Activated naive CD4-positive, alpha-beta T cell treated with anti-CD3 and anti-CD28 coated beads for 36 hours (primary cell): ENCODE measurements around the gene SRPK2. TPM values are rescaled to one million over a fixed set of nuclear protein-coding genes. Genes with fewer than 3 reads are reported as not detected.
A peak's percentile ranks its signal among the peaks of the same experiment; 100 is the strongest.
"Not testable (repeated sequence)": the region's sequence is repeated elsewhere in the genome, so short reads cannot be mapped to it uniquely, and the experiment has no call there.

ENCODE experiments used
- CTCF ChIA-PET: fragments of 350-600 bp; sonication (Branson Sonifier 250); formaldehyde crosslinking; loops from one replicate; lab custom pipeline; 2021; ENCODE audit warnings: antibody characterized with exemption; lab: Charles Lee
- DNase-seq: peaks from one replicate; pipeline ENCODE4 v3.0.0-alpha.2; 2020
- H3K27ac Mint-ChIP-seq: one replicate; pipeline ENCODE4 v1.8.0; 2021; ENCODE audit warnings: mild to moderate bottlenecking, mixed read lengths
- H3K27me3 Mint-ChIP-seq: one replicate; pipeline ENCODE4 v1.8.0; 2021; ENCODE audit warnings: low read depth, mixed read lengths
- H3K36me3 Mint-ChIP-seq: one replicate; pipeline ENCODE4 v1.8.0; 2021; ENCODE audit warnings: low read depth, mixed read lengths
- H3K4me1 Mint-ChIP-seq: one replicate; pipeline ENCODE4 v1.8.0; 2021; ENCODE audit warnings: low read depth, mixed read lengths
- H3K4me3 Mint-ChIP-seq: one replicate; pipeline ENCODE4 v1.8.0; 2021; ENCODE audit warnings: mild to moderate bottlenecking, moderate library complexity, mixed read lengths
- H3K9me3 Mint-ChIP-seq: one replicate; pipeline ENCODE4 v1.8.0; 2021; ENCODE audit warnings: mixed read lengths
- intact Hi-C: fragments of 100-400 bp; cut with micrococcal nuclease; formaldehyde crosslinking; loops from one replicate; pipeline ENCODE4 v1.15.1; 2023
- total RNA-seq, 2 experiments: library from RNA; stranded (reverse); gene quantifications; one replicate each; pipeline ENCODE4 v1.2.3, GENCODE V29; 2021

The SRPK2 gene
- total RNA-seq, 2 experiments from 2014 or later: 41.1 to 43.3 TPM

DNA sequence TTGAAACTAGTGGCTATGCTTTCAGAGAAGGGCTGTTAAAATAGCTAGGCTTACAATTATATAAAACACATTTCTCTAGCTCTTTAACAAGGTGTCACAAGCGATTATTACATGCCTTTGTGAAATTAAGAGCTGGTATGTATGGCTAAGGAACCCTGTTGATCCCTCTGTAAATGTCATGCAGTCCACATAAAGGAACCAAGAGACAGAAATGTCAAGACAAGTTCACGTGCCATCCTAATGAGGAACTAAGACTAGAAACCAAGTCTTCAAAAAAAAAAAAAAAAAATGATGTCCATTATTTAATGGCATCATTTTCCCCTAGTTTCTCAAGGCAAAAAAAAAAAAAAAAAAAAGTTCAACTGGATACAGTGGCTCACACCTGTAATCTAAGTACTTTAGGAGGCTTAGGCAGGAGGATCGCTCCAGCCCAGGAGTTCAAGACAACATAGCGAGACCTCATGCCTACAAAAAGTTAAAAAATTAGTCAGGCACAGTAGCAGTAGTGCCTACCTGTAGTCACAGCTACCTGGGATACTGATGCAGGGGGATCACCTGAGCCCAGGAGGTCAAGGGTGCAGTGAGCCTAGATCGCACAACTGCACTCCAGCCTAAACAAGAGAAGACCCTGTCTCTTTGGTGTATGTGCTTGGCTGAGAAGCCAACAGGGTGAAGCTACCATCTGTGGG is 63.4 kb downstream of the SRPK2 start:
- Mint-ChIP-seq H3K9me3 (no peaks in the 10 kb centered on the region), H3K27me3 (no peaks in the 10 kb centered on the region), H3K36me3 (peaks cover 10% of the 10 kb centered on the region), H3K4me1 (peaks cover 49% of the 10 kb centered on the region), H3K4me3 (no peak overlapping the region), H3K27ac (no peak overlapping the region)
- intact Hi-C loops: no loop called here
- CTCF ChIA-PET: no interaction called here
- DNase-seq: no peak

- H3K9me3 Mint-ChIP-seq, H3K27me3 Mint-ChIP-seq, H3K4me3 Mint-ChIP-seq, intact Hi-C loops, DNase-seq, CTCF ChIA-PET, H3K36me3 Mint-ChIP-seq, H3K27ac Mint-ChIP-seq: not testable (repeated sequence)
- H3K4me1 Mint-ChIP-seq: peaks cover 56% of the 10 kb centered on the region
Observed at GRCh38 chr7:105324606-105325005, 64.1 kb downstream of the SRPK2 start.

DNA sequence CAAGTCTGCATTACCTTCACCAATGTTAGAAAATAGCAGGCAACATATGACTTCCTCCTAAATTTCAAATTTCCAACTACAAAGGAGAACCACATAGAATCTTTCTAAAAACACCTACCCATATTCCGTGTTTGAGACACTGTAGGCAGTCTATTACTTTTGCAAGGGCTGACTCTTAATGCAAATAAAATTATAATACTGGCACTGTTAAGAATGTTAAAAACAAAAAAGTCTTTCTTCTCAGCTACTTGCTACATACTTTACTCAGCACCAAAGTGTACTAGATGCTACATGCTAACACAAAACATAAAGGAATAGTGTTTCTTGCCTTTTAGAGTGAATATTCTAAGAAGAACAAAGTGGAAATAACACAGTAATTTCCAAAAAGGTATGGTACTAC is 65.4 kb downstream of the SRPK2 start:
- no peak for DNase-seq
- intact Hi-C loops: no loop called here
- H3K27ac Mint-ChIP-seq: no peak overlapping the region
- no peaks in the 10 kb centered on the region for H3K27me3 Mint-ChIP-seq
- peaks cover 10% of the 10 kb centered on the region for H3K36me3 Mint-ChIP-seq
- no peaks in the 10 kb centered on the region for H3K9me3 Mint-ChIP-seq
- CTCF ChIA-PET: interaction anchor here (0.7 to 2.0 kb wide), 2 partner anchors 28 to 170 kb away, joined by 4 to 5 read pairs; no protein-coding TSS in a partner anchor
- H3K4me3 Mint-ChIP-seq: no peak overlapping the region
- H3K4me1 Mint-ChIP-seq: peaks cover 50% of the 10 kb centered on the region

DNA sequence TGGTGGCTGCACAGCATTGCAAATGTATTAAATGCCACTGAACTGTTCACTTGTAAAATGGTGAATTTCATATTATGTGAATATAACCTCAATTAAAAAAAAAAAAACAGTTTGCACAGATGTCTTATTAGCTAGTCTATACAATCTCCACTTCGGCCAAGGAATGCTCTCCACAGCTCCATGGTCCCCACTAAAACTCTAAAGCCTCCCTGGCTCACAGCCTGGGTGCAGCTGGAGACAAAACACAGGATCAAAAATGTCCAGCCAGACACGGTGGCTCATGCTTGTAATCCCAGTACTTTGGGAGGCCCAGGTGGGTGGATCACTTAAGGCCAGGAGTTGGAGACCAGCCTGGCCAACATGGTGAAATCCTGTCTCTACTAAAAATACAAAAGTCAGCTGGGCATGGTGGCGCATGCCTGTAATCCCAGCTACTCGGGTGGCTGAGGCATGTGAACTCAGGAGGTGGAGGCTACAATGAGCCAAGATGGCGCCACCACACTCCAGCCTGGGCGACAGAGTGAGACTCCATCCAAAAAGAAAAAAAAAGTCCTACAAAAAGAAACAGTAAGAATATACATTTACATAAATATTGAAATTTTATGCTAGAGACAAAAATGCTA is 66.0 kb downstream of the SRPK2 start:
- H3K4me1 Mint-ChIP-seq: peaks cover 48% of the 10 kb centered on the region
- no peaks in the 10 kb centered on the region for H3K27me3 Mint-ChIP-seq
- DNase-seq: no peak
- no peak overlapping the region for H3K27ac Mint-ChIP-seq
- no peaks in the 10 kb centered on the region for H3K9me3 Mint-ChIP-seq
- CTCF ChIA-PET: interaction anchor here (0.6 to 2.0 kb wide), 2 partner anchors 112 to 170 kb away, joined by 3 to 5 read pairs; no protein-coding TSS in a partner anchor
- intact Hi-C loops: no loop called here
- no peak overlapping the region for H3K4me3 Mint-ChIP-seq
- H3K36me3 Mint-ChIP-seq: peaks cover 10% of the 10 kb centered on the region

DNA sequence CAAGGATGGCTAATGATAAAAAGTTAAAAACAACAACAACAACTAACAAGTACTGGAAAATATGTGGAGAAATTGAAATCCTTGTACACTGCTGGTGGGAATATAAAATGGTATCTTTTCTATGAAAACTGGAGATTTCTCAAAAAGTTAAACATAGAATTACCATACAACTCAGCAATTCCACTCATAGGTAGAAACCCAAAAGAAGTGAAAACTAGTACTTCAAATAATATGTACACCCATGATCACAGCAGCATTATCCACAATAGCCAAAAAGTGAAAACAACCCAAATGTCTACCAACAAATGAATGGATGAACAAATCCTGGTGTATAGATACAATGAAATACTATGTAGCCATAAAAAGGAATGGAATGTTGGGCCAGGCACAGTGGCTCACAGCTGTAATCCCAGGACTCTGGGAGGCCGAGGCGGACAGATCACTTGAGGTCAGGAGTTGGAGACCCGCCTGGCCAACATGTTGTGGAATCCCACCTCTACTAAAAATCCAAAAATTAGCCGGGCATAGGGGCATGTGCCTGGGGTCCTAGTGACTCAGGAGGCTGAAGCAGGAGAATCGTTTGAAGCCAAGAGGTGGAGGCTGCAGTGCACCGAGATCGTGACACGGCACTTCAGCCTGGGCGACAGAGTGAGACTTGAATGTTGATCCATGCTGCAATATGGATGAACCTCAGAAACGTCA is 66.8 kb downstream of the SRPK2 start:
- intact Hi-C loops: no loop called here
- Mint-ChIP-seq H3K4me1 (peaks cover 47% of the 10 kb centered on the region), H3K9me3 (no peaks in the 10 kb centered on the region), H3K27ac (no peak overlapping the region), H3K27me3 (no peaks in the 10 kb centered on the region), H3K4me3 (no peak overlapping the region), H3K36me3 (peaks cover 10% of the 10 kb centered on the region)
- no peak for DNase-seq
- CTCF ChIA-PET: interaction anchor here (2.0 kb wide), 1 partner anchor 169 kb away, joined by 5 read pairs; no protein-coding TSS in a partner anchor

DNA sequence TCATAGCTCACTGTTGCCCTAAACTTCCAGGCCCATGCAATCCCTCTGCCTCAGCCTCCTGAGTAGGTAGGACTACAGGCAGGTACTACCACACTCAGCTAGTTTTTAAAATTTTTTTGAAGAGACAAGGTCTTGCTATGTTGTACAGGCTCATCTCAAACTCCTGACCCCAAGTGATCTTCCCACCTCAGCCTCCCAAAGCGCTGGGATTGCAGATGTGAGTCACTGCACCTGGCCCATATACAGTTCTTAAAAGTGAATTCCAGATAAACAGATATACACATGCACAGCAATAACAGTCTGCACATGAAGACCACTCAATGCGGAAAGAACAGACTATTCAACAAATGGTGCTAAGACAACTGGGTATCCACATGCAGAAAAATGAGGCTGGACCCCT is 67.8 kb downstream of the SRPK2 start:
- Mint-ChIP-seq H3K36me3 (peaks cover 10% of the 10 kb centered on the region), H3K4me1 (peaks cover 45% of the 10 kb centered on the region), H3K9me3 (no peaks in the 10 kb centered on the region), H3K27ac (no peak overlapping the region), H3K4me3 (no peak overlapping the region), H3K27me3 (no peaks in the 10 kb centered on the region)
- CTCF ChIA-PET: interaction anchor here (1.4 kb wide), 1 partner anchor 24 kb away, joined by 3 read pairs; no protein-coding TSS in a partner anchor
- intact Hi-C loops: no loop called here
- no peak for DNase-seq

DNA sequence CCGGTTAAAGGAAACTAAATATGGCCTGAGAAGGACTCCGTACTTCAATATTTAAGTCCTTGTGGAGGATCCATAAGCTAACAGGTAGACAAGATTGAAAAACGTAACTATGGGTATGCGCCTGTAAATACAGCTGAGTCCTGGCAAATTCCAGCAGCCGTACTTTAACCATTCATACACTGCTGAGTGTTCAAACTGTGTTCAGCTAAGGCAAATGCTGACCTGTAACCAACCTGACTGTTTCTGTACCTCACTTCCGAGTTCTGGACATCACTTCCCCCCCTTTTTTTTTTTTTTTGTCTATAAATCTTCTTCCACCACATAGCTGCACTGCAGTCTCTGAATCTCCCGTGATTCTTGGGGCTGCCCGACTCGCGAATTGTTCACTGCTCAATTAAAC is 69.1 kb downstream of the SRPK2 start:
- Mint-ChIP-seq H3K27ac (no peak overlapping the region), H3K9me3 (no peaks in the 10 kb centered on the region), H3K27me3 (no peaks in the 10 kb centered on the region), H3K36me3 (peaks cover 10% of the 10 kb centered on the region), H3K4me3 (peak overlapping the region; percentile 9), H3K4me1 (peaks cover 45% of the 10 kb centered on the region)
- CTCF ChIA-PET: interaction anchor here (0.6 to 1.4 kb wide), 3 partner anchors 26 to 116 kb away, joined by 3 to 4 read pairs (median 4); no protein-coding TSS in a partner anchor
- intact Hi-C loops: no loop called here
- no peak for DNase-seq

DNA sequence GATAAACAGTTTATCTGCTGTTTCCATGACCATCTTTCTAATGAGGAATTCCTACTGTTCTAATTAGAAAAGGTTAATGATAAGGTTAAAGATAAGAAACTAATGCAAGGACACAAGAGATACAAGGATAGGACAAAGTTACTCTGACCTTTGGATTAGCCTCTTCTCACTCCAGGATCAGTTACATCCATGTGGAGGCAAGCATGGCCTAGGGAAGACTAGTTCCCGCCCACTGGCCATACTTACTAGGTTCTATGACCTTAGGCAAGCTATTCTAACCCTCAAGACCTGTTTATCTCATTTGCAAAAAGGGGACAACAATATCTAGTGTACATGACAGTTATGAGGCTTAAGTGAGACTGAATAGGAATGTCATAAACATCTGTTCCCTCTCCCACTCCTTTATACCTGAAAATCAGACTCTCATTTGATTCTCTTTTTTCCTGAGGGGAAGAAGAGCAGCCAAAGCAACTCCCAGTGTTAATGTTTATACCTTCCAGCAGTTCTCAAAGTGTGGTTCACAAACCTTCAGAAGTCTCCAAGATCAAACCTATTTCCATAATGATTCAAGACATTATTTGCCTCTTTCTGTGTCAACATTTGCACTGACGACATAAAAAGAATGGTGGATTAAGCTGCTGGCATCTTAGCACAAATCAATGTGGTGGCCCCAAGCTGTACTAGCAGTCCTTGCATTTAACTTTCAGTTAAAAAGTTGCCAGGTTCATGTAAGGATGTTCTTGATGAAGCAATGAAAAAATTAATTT is 72.0 kb downstream of the SRPK2 start:
- H3K27me3 Mint-ChIP-seq: no peaks in the 10 kb centered on the region
- H3K4me1 Mint-ChIP-seq: peaks cover 31% of the 10 kb centered on the region
- no peak for DNase-seq
- CTCF ChIA-PET: interaction anchor here (0.7 to 1.4 kb wide), 2 partner anchors 38 to 337 kb away, joined by 3 to 4 read pairs; no protein-coding TSS in a partner anchor
- H3K36me3 Mint-ChIP-seq: peaks cover 2% of the 10 kb centered on the region
- no peaks in the 10 kb centered on the region for H3K9me3 Mint-ChIP-seq
- no peak overlapping the region for H3K4me3 Mint-ChIP-seq
- H3K27ac Mint-ChIP-seq: no peak overlapping the region
- intact Hi-C loops: no loop called here

DNA sequence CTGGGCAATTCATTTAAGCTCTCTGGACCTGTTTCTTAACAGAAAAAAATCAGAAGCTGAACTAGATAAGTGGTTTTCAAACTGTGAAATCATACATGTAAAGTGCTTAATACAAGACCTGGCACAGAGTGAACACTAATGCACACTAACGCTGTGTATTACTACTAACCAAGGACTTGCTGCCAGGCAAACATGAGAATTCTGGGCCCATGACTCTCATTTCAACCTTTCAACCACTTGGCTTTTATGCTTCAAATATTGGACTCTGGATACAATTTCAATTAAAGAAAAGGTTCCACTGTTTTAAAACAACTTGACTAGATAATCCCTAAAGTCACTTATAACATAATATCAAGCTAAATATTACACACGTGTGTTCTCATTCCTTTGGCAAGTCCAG is 73.4 kb downstream of the SRPK2 start:
- no peak for DNase-seq
- Mint-ChIP-seq H3K9me3 (no peaks in the 10 kb centered on the region), H3K27ac (no peak overlapping the region), H3K27me3 (no peaks in the 10 kb centered on the region), H3K4me1 (peaks cover 26% of the 10 kb centered on the region), H3K36me3 (no peaks in the 10 kb centered on the region), H3K4me3 (no peak overlapping the region)
- intact Hi-C loops: no loop called here
- CTCF ChIA-PET: interaction anchor here (0.6 to 1.4 kb wide), 2 partner anchors 36 to 50 kb away, joined by 3 read pairs; no protein-coding TSS in a partner anchor

DNA sequence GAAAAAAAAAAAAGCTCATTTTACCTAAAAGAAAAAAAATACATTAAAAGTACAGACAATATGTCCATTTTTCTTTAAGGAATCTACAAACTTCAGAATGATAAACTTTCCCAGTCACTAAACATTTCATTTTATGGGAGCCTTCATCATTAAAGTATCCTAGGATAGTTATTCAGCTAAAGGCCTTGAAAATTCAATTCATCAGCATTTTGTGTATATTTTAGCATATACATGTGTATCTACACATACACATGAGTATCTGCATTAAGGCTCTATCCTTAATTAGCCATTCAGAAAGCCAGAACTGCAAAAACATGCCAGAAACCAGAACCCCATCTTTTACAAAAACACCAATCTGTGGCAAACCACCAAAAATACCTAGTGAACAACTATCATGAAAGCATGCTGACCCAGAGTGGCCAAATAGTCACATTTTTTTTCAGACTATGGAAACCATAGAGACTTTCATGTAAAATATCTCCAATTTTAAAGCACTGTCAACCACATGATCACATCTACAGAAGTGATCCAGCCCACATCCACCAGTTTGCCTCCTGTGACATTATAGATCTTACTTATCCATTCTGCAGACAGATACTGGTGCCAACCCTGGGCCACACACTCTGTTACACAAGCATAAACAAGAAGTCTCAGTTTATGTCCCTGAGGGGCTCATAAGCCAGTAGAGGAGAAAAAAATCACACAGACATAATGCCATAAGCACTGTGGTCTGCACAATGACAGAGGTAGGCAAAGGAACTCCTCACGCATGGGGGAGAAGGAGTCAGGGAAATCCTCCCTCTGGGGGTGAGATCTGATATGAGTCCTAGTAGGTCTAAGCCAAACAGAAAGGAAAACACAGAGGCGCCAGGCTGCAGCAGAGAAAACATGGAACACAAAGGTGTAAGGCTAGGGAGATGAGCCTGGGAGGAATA is 79.2 kb downstream of the SRPK2 start:
- H3K9me3 Mint-ChIP-seq: no peaks in the 10 kb centered on the region
- no peaks in the 10 kb centered on the region for H3K27me3 Mint-ChIP-seq
- H3K4me3 Mint-ChIP-seq: no peak overlapping the region
- intact Hi-C loops: no loop called here
- no peak overlapping the region for H3K27ac Mint-ChIP-seq
- peaks cover 52% of the 10 kb centered on the region for H3K4me1 Mint-ChIP-seq
- CTCF ChIA-PET: interaction anchor here (0.6 to 0.7 kb wide), 2 partner anchors 35 to 459 kb away, joined by 3 read pairs; no protein-coding TSS in a partner anchor
- peak; percentile 10 for DNase-seq
- H3K36me3 Mint-ChIP-seq: no peaks in the 10 kb centered on the region

DNA sequence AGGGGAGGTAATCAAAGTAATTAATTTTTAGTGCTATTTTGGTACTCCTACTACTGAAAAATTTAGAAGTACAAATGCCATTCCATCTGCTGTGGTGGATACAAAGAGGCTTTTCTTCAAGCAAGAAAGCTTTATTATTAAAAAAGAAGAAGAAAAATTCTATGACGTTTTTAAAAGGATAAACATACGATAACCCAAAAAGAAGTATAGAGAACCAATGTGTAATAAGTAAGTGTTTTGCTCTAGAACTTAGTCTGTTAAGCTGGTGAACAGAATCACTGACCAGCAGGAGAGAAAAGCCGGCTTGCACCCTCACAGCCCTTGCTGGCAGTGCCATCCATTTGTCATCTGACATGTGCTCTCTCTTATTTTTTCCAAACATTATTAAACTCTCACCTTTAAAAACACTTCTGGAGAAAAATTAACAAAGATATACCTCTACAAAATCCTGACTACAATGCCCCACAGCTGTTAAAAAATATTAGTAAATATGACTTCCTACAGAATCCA is 81.5 kb downstream of the SRPK2 start:
- Mint-ChIP-seq H3K36me3 (peaks cover 2% of the 10 kb centered on the region), H3K27ac (no peak overlapping the region), H3K9me3 (no peaks in the 10 kb centered on the region), H3K27me3 (no peaks in the 10 kb centered on the region), H3K4me1 (peaks cover 61% of the 10 kb centered on the region), H3K4me3 (no peak overlapping the region)
- CTCF ChIA-PET: interaction anchor here (1.2 to 1.6 kb wide), 2 partner anchors 9 to 39 kb away, joined by 3 to 6 read pairs; no protein-coding TSS in a partner anchor
- no peak for DNase-seq
- intact Hi-C loops: no loop called here
